H9 (cell line): ENCODE measurements around the gene MECR. TPM values are rescaled to one million over a fixed set of nuclear protein-coding genes. Genes with fewer than 3 reads are reported as not detected.

Source experiments
- DNase-seq: peaks from one replicate; pipeline ENCODE4 v3.0.0-alpha.2; 2017
- H2AFZ ChIP-seq: one replicate; pipeline ENCODE4 v1.6.1; 2013; ENCODE audit warnings: mild to moderate bottlenecking, low read length, control low read depth, moderate library complexity
- H2AK5ac ChIP-seq: 2 replicates; pipeline ENCODE4 v1.6.1; 2013; ENCODE audit warnings: low read length, control low read depth, mixed read lengths; ENCODE audit not compliant: insufficient read length
- H2BK120ac ChIP-seq: one replicate; pipeline ENCODE4 v1.6.1; 2013; ENCODE audit warnings: low read depth, mild to moderate bottlenecking, low read length, control low read depth, inconsistent platforms; ENCODE audit not compliant: poor library complexity, severe bottlenecking
- H2BK12ac ChIP-seq: 2 replicates; pipeline ENCODE4 v1.6.1; 2013; ENCODE audit warnings: low read length, control low read depth, mixed read lengths, low read depth; ENCODE audit not compliant: insufficient read length
- H2BK15ac ChIP-seq: 2 replicates; pipeline ENCODE4 v1.6.1; 2013; ENCODE audit warnings: low read depth, low read length, control low read depth
- H2BK20ac ChIP-seq: one replicate; pipeline ENCODE4 v1.6.1; 2013; ENCODE audit warnings: low read depth, mild to moderate bottlenecking, low read length, control low read depth, inconsistent platforms; ENCODE audit not compliant: poor library complexity, severe bottlenecking
- H2BK5ac ChIP-seq: 2 replicates; pipeline ENCODE4 v1.6.1; 2013; ENCODE audit warnings: low read length, control low read depth, mixed read lengths; ENCODE audit not compliant: insufficient read length
- H3K14ac ChIP-seq: 2 replicates; pipeline ENCODE4 v1.6.1; 2013; ENCODE audit warnings: low read length, control low read depth; ENCODE audit not compliant: insufficient read depth
- H3K18ac ChIP-seq: 2 replicates; pipeline ENCODE4 v1.6.1; 2013; ENCODE audit warnings: low read depth, mild to moderate bottlenecking, mixed read lengths, low read length, control low read depth; ENCODE audit not compliant: insufficient read length
- H3K23ac ChIP-seq: 2 replicates; pipeline ENCODE4 v1.6.1; 2013; ENCODE audit warnings: low read length, control low read depth, mixed read lengths, low read depth; ENCODE audit not compliant: insufficient read length
- H3K23me2 ChIP-seq: 2 replicates; pipeline ENCODE4 v1.6.1; 2013; ENCODE audit warnings: low read depth, mild to moderate bottlenecking, mixed read lengths, low read length, control low read depth; ENCODE audit not compliant: insufficient read length, poor library complexity, severe bottlenecking
- H3K27ac ChIP-seq: 2 replicates; pipeline ENCODE4 v1.5.1; 2013; ENCODE audit warnings: low read length, control low read depth, mixed read lengths, low read depth; ENCODE audit not compliant: insufficient read length
- H3K27me3 ChIP-seq: 2 replicates; pipeline ENCODE4 v1.6.1; 2013; ENCODE audit warnings: low read length, control low read depth, inconsistent platforms; ENCODE audit not compliant: insufficient read depth
- H3K4ac ChIP-seq: 2 replicates; pipeline ENCODE4 v1.6.1; 2013; ENCODE audit warnings: low read depth, mild to moderate bottlenecking, control low read depth, inconsistent platforms, low read length, moderate library complexity
- H3K4me1 ChIP-seq: 2 replicates; pipeline ENCODE4 v1.6.1; 2013; ENCODE audit warnings: low read length, control low read depth, inconsistent platforms; ENCODE audit not compliant: insufficient read depth
- H3K4me2 ChIP-seq: 2 replicates; pipeline ENCODE4 v1.6.1; 2013; ENCODE audit warnings: low read length, control low read depth, mixed read lengths; ENCODE audit not compliant: insufficient read length, insufficient read depth
- H3K56ac ChIP-seq: 2 replicates; pipeline ENCODE4 v1.6.1; 2013; ENCODE audit warnings: low read depth, mild to moderate bottlenecking, mixed read lengths, low read length, control low read depth; ENCODE audit not compliant: insufficient read length
- H3K79me1 ChIP-seq: 2 replicates; pipeline ENCODE4 v1.6.1; 2013; ENCODE audit warnings: low read depth, mild to moderate bottlenecking, moderate library complexity, low read length, control low read depth, inconsistent platforms; ENCODE audit not compliant: insufficient read depth, poor library complexity, severe bottlenecking
- H3K79me2 ChIP-seq: 2 replicates; pipeline ENCODE4 v1.6.1; 2013; ENCODE audit warnings: low read length, control low read depth, inconsistent platforms; ENCODE audit not compliant: insufficient read depth
- H3K9ac ChIP-seq: 2 replicates; pipeline ENCODE4 v1.6.1; 2013; ENCODE audit warnings: low read length, control low read depth, mixed read lengths; ENCODE audit not compliant: insufficient read length; ENCODE audit errors: extremely low read depth
- H3K9me3 ChIP-seq: one replicate; pipeline ENCODE4 v1.6.1; 2013; ENCODE audit warnings: low read depth, low read length, inconsistent platforms; ENCODE audit not compliant: control insufficient read depth
- H3T11ph ChIP-seq: one replicate; pipeline ENCODE4 v1.6.1; 2013; ENCODE audit warnings: mild to moderate bottlenecking, low read length, control low read depth, inconsistent platforms
- H4K20me1 ChIP-seq: one replicate; pipeline ENCODE4 v1.6.1; 2013; ENCODE audit not compliant: control insufficient read depth, insufficient read length, insufficient read depth
- H4K5ac ChIP-seq: 2 replicates; pipeline ENCODE4 v1.6.1; 2013; ENCODE audit warnings: low read depth, mild to moderate bottlenecking, mixed read lengths, low read length, control low read depth; ENCODE audit not compliant: insufficient read length
- H4K8ac ChIP-seq: replicated peaks from 2 replicates; pipeline ENCODE4 v1.6.1; 2013; ENCODE audit warnings: low read length, control low read depth, mixed read lengths, low read depth; ENCODE audit not compliant: insufficient read length
- H4K91ac ChIP-seq: 2 replicates; pipeline ENCODE4 v1.6.1; 2013; ENCODE audit warnings: low read depth, mild to moderate bottlenecking, moderate library complexity, mixed read lengths, low read length, control low read depth; ENCODE audit not compliant: insufficient read length
- H3K27ac Mint-ChIP-seq, 3 experiments: 2 replicates in 2 of 3; 3 replicates in 1 of 3; pipeline ENCODE4 v1.8.0; 2020 to 2021; ENCODE audit warnings: mixed read lengths in 3 of 3, mild to moderate bottlenecking in 1 of 3, moderate library complexity in 1 of 3
- H3K27me3 Mint-ChIP-seq: 2 replicates; pipeline ENCODE4 v1.8.0; 2021; ENCODE audit warnings: low read depth, mild to moderate bottlenecking, moderate library complexity, mixed read lengths
- H3K36me3 Mint-ChIP-seq, 3 experiments: 2 replicates in 2 of 3; 3 replicates in 1 of 3; pipeline ENCODE4 v1.8.0; 2020 to 2021; ENCODE audit warnings: low read depth in 3 of 3, mixed read lengths in 3 of 3; ENCODE audit not compliant: insufficient read depth in 1 of 3
- H3K4me1 Mint-ChIP-seq, 2 experiments: 2 replicates each; pipeline ENCODE4 v1.8.0; 2020; ENCODE audit warnings: mixed read lengths in 2 of 2
- H3K4me3 Mint-ChIP-seq, 2 experiments: 2 replicates in 1 of 2; 3 replicates in 1 of 2; pipeline ENCODE4 v1.8.0; 2020 to 2021; ENCODE audit warnings: mild to moderate bottlenecking in 2 of 2, mixed read lengths in 2 of 2, moderate library complexity in 1 of 2
- H3K9me3 Mint-ChIP-seq, 2 experiments: 2 replicates in 1 of 2; 3 replicates in 1 of 2; pipeline ENCODE4 v1.8.0; 2020; ENCODE audit warnings: mild to moderate bottlenecking in 2 of 2, mixed read lengths in 2 of 2, moderate library complexity in 1 of 2
- WGBS: extraction: QIAGEN DNeasy Blood & Tissue Kit; methylation state at CpG from one replicate; pipeline ENCODE4 v1.1.7; 2013; ENCODE audit warnings: missing lambda C conversion rate, low lambda C conversion rate, mixed read lengths; ENCODE audit not compliant: insufficient read length; ENCODE audit errors: extremely low coverage; 5-methylcytosine and 5-hydroxymethylcytosine counted together
- total RNA-seq: library from RNA; stranded (reverse); gene quantifications from 2 replicates; pipeline ENCODE4 v1.2.1, GENCODE V29; 2021
- TF ChIP-seq, protein P1 (sequence below): fragments of 200-600 bp; sonication (generic); conservative IDR thresholded peaks from 3 replicates; pipeline ENCODE4 v1.8.0; 2021; ENCODE audit warnings: antibody characterized with exemption, mild to moderate bottlenecking

The MECR gene
- total RNA-seq, 1 experiment from 2014 or later, result 30.9 TPM

DNA sequence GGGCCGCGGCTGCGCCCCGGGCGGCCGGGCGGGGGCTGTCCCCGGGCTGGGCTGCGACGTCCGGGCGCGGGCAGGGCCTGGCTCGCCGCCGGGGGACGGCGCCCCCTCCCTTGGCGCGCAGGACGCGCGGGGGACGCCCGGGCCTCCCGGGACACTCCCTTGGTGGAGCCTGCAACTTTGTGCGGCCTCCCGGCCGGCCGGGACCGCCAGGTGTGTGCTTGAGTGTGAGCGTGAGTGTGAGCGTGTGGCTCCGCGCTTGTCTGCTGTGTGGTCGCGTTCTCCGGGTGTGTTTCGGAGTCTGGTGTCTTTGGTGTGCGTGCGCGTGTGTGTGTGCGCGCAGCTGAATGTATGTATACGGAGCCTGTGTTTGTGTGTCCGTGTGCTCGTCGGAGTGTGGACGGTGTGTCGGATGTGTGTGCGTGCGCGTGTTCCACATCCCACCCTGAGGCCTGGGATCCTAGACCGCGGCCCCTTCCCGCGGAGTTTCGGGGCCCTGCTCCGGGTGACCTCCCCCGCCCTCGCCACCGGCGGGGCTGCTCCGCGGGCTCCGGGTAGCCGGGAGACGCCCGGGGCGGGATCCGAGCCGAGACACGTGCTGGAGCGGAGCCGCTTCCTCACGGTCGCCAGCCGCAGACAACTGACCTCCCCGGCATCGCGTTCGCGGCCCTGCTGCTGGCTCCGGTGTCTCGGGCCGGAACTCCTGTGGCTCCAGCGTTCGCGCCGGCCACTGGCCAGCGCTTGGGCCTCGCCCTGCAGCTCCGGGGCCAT, 7.3 kb upstream of the MECR start:
- Mint-ChIP-seq H3K4me1 (peaks cover 35 to 39% of the 10 kb centered on the region in 2 experiments), H3K36me3 (peaks cover 0 to 5% (median 0%) of the 10 kb centered on the region in 3 experiments; a peak in 2 of 7 replicates), H3K9me3 (peaks cover 3 to 6% of the 10 kb centered on the region in 2 experiments; a peak in 4 of 5 replicates), H3K27me3 (peaks cover 52% of the 10 kb centered on the region), H3K27ac (0 out of 7 replicates have a peak overlapping the region, but pooled peaks of 1 of the 3 experiments have one; percentile 34), H3K4me3 (peak overlapping the region; percentile 77 to 86)
- Histone ChIP-seq H4K8ac (no peak overlapping the region), H2BK120ac (no peak overlapping the region), H3K23ac (no peak overlapping the region), H2AK5ac (no peak overlapping the region), H3T11ph (no peak overlapping the region), H3K56ac (no peak overlapping the region), H2BK12ac (no peak overlapping the region), H4K91ac (no peak overlapping the region), H3K27me3 (peaks cover 15% of the 10 kb centered on the region; the same call in 1 of the 2 replicates), H4K5ac (no peak overlapping the region), H3K79me1 (no peaks in the 10 kb centered on the region), H3K4me2 (peak overlapping the region; percentile 91), H2AFZ (no peak overlapping the region), H3K23me2 (peaks cover 14% of the 10 kb centered on the region), H3K27ac (no peak overlapping the region), H3K4ac (no peak overlapping the region), H3K9me3 (no peaks in the 10 kb centered on the region), H3K4me1 (peaks cover 11% of the 10 kb centered on the region; the same call in 1 of the 2 replicates), H4K20me1 (no peaks in the 10 kb centered on the region), H3K14ac (no peak overlapping the region), H3K18ac (peak overlapping the region; percentile 6), H2BK20ac (no peak overlapping the region), H3K9ac (no peak overlapping the region), H3K79me2 (no peaks in the 10 kb centered on the region), H2BK15ac (no peak overlapping the region), H2BK5ac (no peak overlapping the region)
- WGBS, result no CpG with 5 or more reads among the region's 93 CpGs
- DNase-seq, result peak; percentile 59
- TF ChIP-seq, protein P1, sequence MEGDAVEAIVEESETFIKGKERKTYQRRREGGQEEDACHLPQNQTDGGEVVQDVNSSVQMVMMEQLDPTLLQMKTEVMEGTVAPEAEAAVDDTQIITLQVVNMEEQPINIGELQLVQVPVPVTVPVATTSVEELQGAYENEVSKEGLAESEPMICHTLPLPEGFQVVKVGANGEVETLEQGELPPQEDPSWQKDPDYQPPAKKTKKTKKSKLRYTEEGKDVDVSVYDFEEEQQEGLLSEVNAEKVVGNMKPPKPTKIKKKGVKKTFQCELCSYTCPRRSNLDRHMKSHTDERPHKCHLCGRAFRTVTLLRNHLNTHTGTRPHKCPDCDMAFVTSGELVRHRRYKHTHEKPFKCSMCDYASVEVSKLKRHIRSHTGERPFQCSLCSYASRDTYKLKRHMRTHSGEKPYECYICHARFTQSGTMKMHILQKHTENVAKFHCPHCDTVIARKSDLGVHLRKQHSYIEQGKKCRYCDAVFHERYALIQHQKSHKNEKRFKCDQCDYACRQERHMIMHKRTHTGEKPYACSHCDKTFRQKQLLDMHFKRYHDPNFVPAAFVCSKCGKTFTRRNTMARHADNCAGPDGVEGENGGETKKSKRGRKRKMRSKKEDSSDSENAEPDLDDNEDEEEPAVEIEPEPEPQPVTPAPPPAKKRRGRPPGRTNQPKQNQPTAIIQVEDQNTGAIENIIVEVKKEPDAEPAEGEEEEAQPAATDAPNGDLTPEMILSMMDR, result no peak
